WTC11 (cell line): ENCODE data around the gene SLC27A6.

ENCODE experiments used
- JUN ChIP-seq: sonication (generic); formaldehyde crosslinking; IDR thresholded peaks from 2 replicates; pipeline ENCODE4 v1.8.0; 2023; ENCODE audit warnings: mild to moderate bottlenecking, missing genetic modification reagents
- ZNF416 ChIP-seq: fragments of 250-450 bp; sonication (Bioruptor Pico); IDR thresholded peaks from 2 replicates; pipeline ENCODE4 v1.9.0; 2021; ENCODE audit warnings: mild to moderate bottlenecking, inconsistent platforms
- TF ChIP-seq, protein P1 (sequence below): fragments of 250-450 bp; sonication (Bioruptor Pico); IDR thresholded peaks from 2 replicates; pipeline ENCODE4 v2.1.2; 2022; ENCODE audit warnings: mild to moderate bottlenecking, moderate library complexity

DNA sequence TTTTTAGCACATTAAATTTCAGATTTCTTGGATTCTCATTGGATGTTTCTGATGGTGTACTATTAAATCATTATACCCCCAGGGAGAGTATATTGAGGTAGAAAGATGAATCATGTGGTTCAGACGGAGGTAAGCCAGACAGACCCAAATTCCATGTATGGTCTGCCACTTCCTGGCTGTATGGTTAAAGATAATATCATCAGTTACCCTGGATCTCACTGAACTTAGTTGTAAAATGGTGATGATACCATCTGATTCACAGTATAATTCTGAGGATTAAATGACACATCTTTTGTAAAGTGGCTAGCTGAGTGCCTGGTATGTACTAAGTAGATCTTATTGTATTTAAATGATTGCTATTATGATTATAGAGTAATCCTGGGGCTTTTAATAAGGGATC, 9.3 kb downstream of the SLC27A6 start:
- TF ChIP-seq ZNF416 (CRISPR knock-in tag) (no peak), JUN (no peak)
- TF ChIP-seq, protein P1, sequence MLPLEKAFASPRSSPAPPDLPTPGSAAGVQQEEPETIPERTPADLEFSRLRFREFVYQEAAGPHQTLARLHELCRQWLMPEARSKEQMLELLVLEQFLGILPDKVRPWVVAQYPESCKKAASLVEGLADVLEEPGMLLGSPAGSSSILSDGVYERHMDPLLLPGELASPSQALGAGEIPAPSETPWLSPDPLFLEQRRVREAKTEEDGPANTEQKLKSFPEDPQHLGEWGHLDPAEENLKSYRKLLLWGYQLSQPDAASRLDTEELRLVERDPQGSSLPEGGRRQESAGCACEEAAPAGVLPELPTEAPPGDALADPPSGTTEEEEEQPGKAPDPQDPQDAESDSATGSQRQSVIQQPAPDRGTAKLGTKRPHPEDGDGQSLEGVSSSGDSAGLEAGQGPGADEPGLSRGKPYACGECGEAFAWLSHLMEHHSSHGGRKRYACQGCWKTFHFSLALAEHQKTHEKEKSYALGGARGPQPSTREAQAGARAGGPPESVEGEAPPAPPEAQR (CRISPR knock-in tag): no peak
